HEK293 (cell line): ENCODE data around the gene CCDC179.

Source experiments
- KLF17 ChIP-seq: fragments of 450-650 bp; formaldehyde crosslinking; IDR thresholded peaks from 2 replicates; pipeline ENCODE4 v1.5.1; 2016; ENCODE audit warnings: missing biosample characterization, missing genetic modification characterization
- KLF8 ChIP-seq: fragments of 450-650 bp; formaldehyde crosslinking; IDR thresholded peaks from 2 replicates; pipeline ENCODE4 v1.5.1; 2016; ENCODE audit warnings: missing biosample characterization, missing genetic modification characterization
- MYNN ChIP-seq: fragments of 450-650 bp; formaldehyde crosslinking; IDR thresholded peaks from 2 replicates; pipeline ENCODE4 v1.5.1; 2016; ENCODE audit warnings: missing biosample characterization, missing genetic modification characterization, borderline replicate concordance
- PATZ1 ChIP-seq: fragments of 450-650 bp; formaldehyde crosslinking; IDR thresholded peaks from 2 replicates; pipeline ENCODE4 v1.5.1; 2016; ENCODE audit warnings: missing biosample characterization, missing genetic modification characterization
- PRDM6 ChIP-seq: fragments of 450-650 bp; formaldehyde crosslinking; IDR thresholded peaks from 2 replicates; pipeline ENCODE4 v1.5.1; 2017; ENCODE audit warnings: missing biosample characterization, missing genetic modification characterization
- YY1 ChIP-seq: fragments of 450-650 bp; formaldehyde crosslinking; IDR thresholded peaks from 2 replicates; pipeline ENCODE4 v1.5.1; 2018; ENCODE audit warnings: missing biosample characterization, missing genetic modification characterization
- ZBTB10 ChIP-seq: fragments of 450-650 bp; formaldehyde crosslinking; IDR thresholded peaks from 2 replicates; pipeline ENCODE4 v1.5.1; 2016; ENCODE audit warnings: missing biosample characterization, missing genetic modification characterization
- ZBTB48 ChIP-seq: fragments of 450-650 bp; formaldehyde crosslinking; IDR thresholded peaks from 2 replicates; pipeline ENCODE4 v1.5.1; 2016; ENCODE audit warnings: missing biosample characterization, missing genetic modification characterization
- ZFHX2 ChIP-seq: fragments of 450-650 bp; formaldehyde crosslinking; conservative IDR thresholded peaks from 2 replicates; pipeline ENCODE4 v1.5.1; 2016; ENCODE audit warnings: missing biosample characterization, missing genetic modification characterization
- ZNF10 ChIP-seq: fragments of 450-650 bp; formaldehyde crosslinking; IDR thresholded peaks from 2 replicates; pipeline ENCODE4 v1.5.1; 2017; ENCODE audit warnings: missing biosample characterization, missing genetic modification characterization
- ZNF174 ChIP-seq: fragments of 450-650 bp; formaldehyde crosslinking; IDR thresholded peaks from 2 replicates; pipeline ENCODE4 v1.5.0; 2017; ENCODE audit warnings: missing biosample characterization, mild to moderate bottlenecking, missing genetic modification characterization
- ZNF19 ChIP-seq: fragments of 450-650 bp; formaldehyde crosslinking; IDR thresholded peaks from 2 replicates; pipeline ENCODE4; 2016; ENCODE audit warnings: missing biosample characterization, missing genetic modification characterization, low read depth
- ZNF274 ChIP-seq, 2 experiments: fragments of 200-500 bp in 1 of 2; fragments of 450-650 bp in 1 of 2; sonication (Bioruptor generic) in 1 of 2; formaldehyde crosslinking in 1 of 2; IDR thresholded peaks; 2 replicates each; pipeline versions ENCODE4 v1.5.1 to v1.6.1; 2014 to 2016; ENCODE audit warnings: borderline replicate concordance in 1 of 2, inconsistent platforms in 1 of 2, low read length in 1 of 2, missing biosample characterization in 1 of 2, missing genetic modification characterization in 1 of 2
- ZNF423 ChIP-seq: fragments of 450-650 bp; formaldehyde crosslinking; IDR thresholded peaks from 2 replicates; pipeline ENCODE4 v1.5.1; 2016; ENCODE audit warnings: missing biosample characterization, missing genetic modification characterization
- ZNF513 ChIP-seq: fragments of 450-650 bp; IDR thresholded peaks from 2 replicates; pipeline ENCODE4 v1.5.1; 2018; ENCODE audit warnings: missing biosample characterization, missing genetic modification characterization
- ZNF521 ChIP-seq: fragments of 450-650 bp; formaldehyde crosslinking; IDR thresholded peaks from 2 replicates; pipeline ENCODE4 v1.5.1; 2017; ENCODE audit warnings: missing biosample characterization, mild to moderate bottlenecking, missing genetic modification characterization
- ZNF629 ChIP-seq: fragments of 450-650 bp; formaldehyde crosslinking; IDR thresholded peaks from 2 replicates; pipeline ENCODE4 v1.5.1; 2017; ENCODE audit warnings: missing biosample characterization, missing genetic modification characterization
- ZNF658 ChIP-seq: fragments of 450-650 bp; formaldehyde crosslinking; IDR thresholded peaks from 2 replicates; pipeline ENCODE4; 2016; ENCODE audit warnings: missing biosample characterization, missing genetic modification characterization
- ZNF670 ChIP-seq: fragments of 450-650 bp; formaldehyde crosslinking; IDR thresholded peaks from 2 replicates; pipeline ENCODE4 v1.5.1; 2016; ENCODE audit warnings: missing biosample characterization, missing genetic modification characterization, low read depth
- ZNF701 ChIP-seq: fragments of 450-650 bp; formaldehyde crosslinking; IDR thresholded peaks from 2 replicates; pipeline ENCODE4 v1.5.1; 2016; ENCODE audit warnings: missing biosample characterization, missing genetic modification characterization
- ZSCAN16 ChIP-seq: fragments of 450-650 bp; formaldehyde crosslinking; IDR thresholded peaks from 2 replicates; pipeline ENCODE4 v1.5.1; 2016; ENCODE audit warnings: missing biosample characterization, missing genetic modification characterization
- ZSCAN30 ChIP-seq: fragments of 450-650 bp; IDR thresholded peaks from 2 replicates; pipeline ENCODE4 v1.5.1; 2018; ENCODE audit warnings: missing biosample characterization, mild to moderate bottlenecking, missing genetic modification characterization, moderate library complexity
- ZXDB ChIP-seq: fragments of 450-650 bp; formaldehyde crosslinking; IDR thresholded peaks from 2 replicates; pipeline ENCODE4 v1.5.1; 2016; ENCODE audit warnings: missing biosample characterization, missing genetic modification characterization

CCDC179 gene

GRCh38 chr11:22829231-22830081 is 30.8 kb downstream of the CCDC179 start, which contains the start of gene SVIP (continued):
- TF ChIP-seq ZNF513 (no peak), ZNF19 (tag by site-specific recombination) (no peak), ZSCAN30 (tag by site-specific recombination) (no peak; the same call in 1 of the 2 replicates), KLF17 (tag by site-specific recombination) (no peak), ZBTB48 (tag by site-specific recombination) (peak; percentile 88), ZNF274 (IDR thresholded peaks at IDR 0.05; ENCODE audit: low read length) (no peak), ZNF274 (tag by site-specific recombination; IDR thresholded peaks at IDR 0.05; ENCODE audit: borderline replicate concordance) (no peak), ZNF670 (tag by site-specific recombination) (no peak), ZNF174 (tag by site-specific recombination) (no peak), PRDM6 (no peak), YY1 (tag by site-specific recombination) (no peak), ZNF701 (tag by site-specific recombination) (no peak), ZFHX2 (peak; percentile 67), ZNF10 (tag by site-specific recombination) (no peak), ZSCAN16 (tag by site-specific recombination) (no peak), ZNF423 (tag by site-specific recombination) (no peak), MYNN (tag by site-specific recombination) (no peak), ZNF658 (no peak), PATZ1 (tag by site-specific recombination) (peak; percentile 54), ZNF521 (tag by site-specific recombination) (no peak), ZXDB (tag by site-specific recombination) (0 out of 2 replicates have a peak, but pooled peaks have one; percentile 28), ZNF629 (tag by site-specific recombination) (no peak; the same call in 1 of the 2 replicates), KLF8 (tag by site-specific recombination) (peak; percentile 67), ZBTB10 (tag by site-specific recombination) (no peak)
